Fibroblast of lung (primary cell): ENCODE results near the gene CGRRF1.

ENCODE experiments used
- EZH2 ChIP-seq: IDR thresholded peaks from 2 replicates; pipeline ENCODE4 v1.5.1; 2012; ENCODE audit warnings: low read length, control low read depth, mild to moderate bottlenecking; ENCODE audit errors: missing control alignments
- TF ChIP-seq, protein P1 (sequence below), 2 donors: IDR thresholded peaks in 1 of 2; conservative IDR thresholded peaks in 1 of 2; 1 replicate in 1 of 2; 2 replicates in 1 of 2; pipeline ENCODE4 v1.5.1; 2011 to 2012; ENCODE audit warnings: low read length in 2 of 2, control low read depth in 1 of 2, inconsistent platforms in 1 of 2, low read depth in 1 of 2, mild to moderate bottlenecking in 1 of 2

DNA sequence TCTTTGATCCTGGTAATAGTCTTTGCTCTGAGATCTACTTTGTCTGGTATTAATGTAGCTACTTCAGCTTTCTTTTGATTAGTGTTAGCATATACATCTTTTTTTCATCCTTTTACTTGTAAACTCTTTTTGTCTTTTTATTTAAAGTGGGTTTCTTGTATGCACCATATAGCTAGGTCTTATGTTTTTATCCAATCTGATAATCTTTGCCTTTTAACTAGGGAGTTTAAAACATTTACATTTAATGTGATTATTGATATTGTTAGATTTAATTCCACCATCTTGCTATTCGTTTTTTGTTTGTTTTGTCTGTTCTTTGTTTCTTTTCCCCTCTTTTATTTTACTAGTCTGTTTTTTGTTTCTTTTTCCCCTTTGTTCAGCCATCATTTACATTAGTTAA, 6.0 kb downstream of the CGRRF1 start:
- TF ChIP-seq EZH2, result no peak
- TF ChIP-seq, protein P1, sequence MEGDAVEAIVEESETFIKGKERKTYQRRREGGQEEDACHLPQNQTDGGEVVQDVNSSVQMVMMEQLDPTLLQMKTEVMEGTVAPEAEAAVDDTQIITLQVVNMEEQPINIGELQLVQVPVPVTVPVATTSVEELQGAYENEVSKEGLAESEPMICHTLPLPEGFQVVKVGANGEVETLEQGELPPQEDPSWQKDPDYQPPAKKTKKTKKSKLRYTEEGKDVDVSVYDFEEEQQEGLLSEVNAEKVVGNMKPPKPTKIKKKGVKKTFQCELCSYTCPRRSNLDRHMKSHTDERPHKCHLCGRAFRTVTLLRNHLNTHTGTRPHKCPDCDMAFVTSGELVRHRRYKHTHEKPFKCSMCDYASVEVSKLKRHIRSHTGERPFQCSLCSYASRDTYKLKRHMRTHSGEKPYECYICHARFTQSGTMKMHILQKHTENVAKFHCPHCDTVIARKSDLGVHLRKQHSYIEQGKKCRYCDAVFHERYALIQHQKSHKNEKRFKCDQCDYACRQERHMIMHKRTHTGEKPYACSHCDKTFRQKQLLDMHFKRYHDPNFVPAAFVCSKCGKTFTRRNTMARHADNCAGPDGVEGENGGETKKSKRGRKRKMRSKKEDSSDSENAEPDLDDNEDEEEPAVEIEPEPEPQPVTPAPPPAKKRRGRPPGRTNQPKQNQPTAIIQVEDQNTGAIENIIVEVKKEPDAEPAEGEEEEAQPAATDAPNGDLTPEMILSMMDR (conservative IDR thresholded peaks at IDR 0.05 in 1 of 2, IDR thresholded peaks at IDR 0.05 in 1 of 2; ENCODE audit: low read depth in 1 of 2, low read length in 2 of 2), result no peak
